Measurements from ENCODE around the gene FXYD2. TPM values are rescaled to one million over a fixed set of nuclear protein-coding genes. Genes with fewer than 3 reads are reported as not detected.

FXYD2 gene
- total and polyA plus RNA-seq, 2 of the 8 experiments (the other 6 are each of a cell fraction or from before 2014, with no cell fraction given) = 0.89 to 1.1 TPM

- Histone ChIP-seq H3K27me3 (replicated peaks in 1 of 4; ENCODE audit: control insufficient read depth in 3 of 4, extremely low read depth in 1 of 4, insufficient read depth in 3 of 4, low read length in 3 of 4) (peaks cover 26 to 54% (median 50%) of the 10 kb centered on the region in 4 experiments), H3K36me3 (ENCODE audit: control insufficient read depth in 2 of 4, insufficient read depth in 4 of 4, low read length in 3 of 4) (no peaks in the 10 kb centered on the region), H4K5ac (ENCODE audit: insufficient read length, low read depth, low read length) (no peak overlapping the region), H3K23me2 (ENCODE audit: low read depth, low read length) (peaks cover 16% of the 10 kb centered on the region), H3K18ac (ENCODE audit: extremely low read depth, low read length) (no peak overlapping the region), H2BK20ac (ENCODE audit: low read length) (no peak overlapping the region), H3K4me1 (replicated peaks in 1 of 4; ENCODE audit: control insufficient read depth in 3 of 4, insufficient read depth in 4 of 4, low read length in 3 of 4) (peaks cover 0 to 13% (median 6%) of the 10 kb centered on the region in 4 experiments; a peak in 5 of 7 replicates), H4K8ac (ENCODE audit: extremely low read depth, insufficient read depth, low read length) (no peak overlapping the region), H3K79me1 (ENCODE audit: low read depth, low read length) (no peaks in the 10 kb centered on the region), H4K91ac (replicated peaks; ENCODE audit: insufficient read length, low read length) (no peak overlapping the region), H3K9ac (replicated peaks in 1 of 4; ENCODE audit: extremely low read depth in 1 of 4, low read depth in 3 of 4, low read length in 3 of 4) (no peak overlapping the region), H2AK5ac (ENCODE audit: low read depth, low read length) (no peak overlapping the region), H3K56ac (replicated peaks; ENCODE audit: insufficient read length, low read depth, low read length) (no peak overlapping the region), H3K79me2 (ENCODE audit: control insufficient read depth in 1 of 2, insufficient read depth in 2 of 2, low read length in 2 of 2) (no peaks in the 10 kb centered on the region), H3K9me3 (ENCODE audit: insufficient read depth in 2 of 2, low read depth in 1 of 2, low read length in 1 of 2) (no peaks in the 10 kb centered on the region), H3K4me3 (ENCODE audit: extremely low read depth in 1 of 4, insufficient read depth in 2 of 4, low read depth in 3 of 4, low read length in 4 of 4) (no peak overlapping the region), H2BK12ac (ENCODE audit: low read depth, low read length) (no peak overlapping the region; the same call in 1 of the 2 replicates), H2BK120ac (replicated peaks; ENCODE audit: low read depth, low read length) (no peak overlapping the region), H3K14ac (ENCODE audit: insufficient read length) (no peak overlapping the region), H3K23ac (ENCODE audit: insufficient read length) (no peak overlapping the region), H3K27ac (ENCODE audit: low read depth, low read length) (no peak overlapping the region), H3K4ac (replicated peaks; ENCODE audit: insufficient read length, low read depth, low read length) (no peak overlapping the region), H4K20me1 (replicated peaks in 1 of 2; ENCODE audit: control insufficient read depth in 1 of 2, insufficient read depth in 2 of 2, low read length in 2 of 2) (peaks cover 0 to 2% of the 10 kb centered on the region in 2 experiments), H2BK5ac (ENCODE audit: low read depth, low read length) (no peak overlapping the region), H2AFZ (ENCODE audit: low read length) (no peak overlapping the region), H3K4me2 (ENCODE audit: insufficient read depth in 1 of 2, low read depth in 2 of 2, low read length in 2 of 2) (no peak overlapping the region), H2BK15ac (ENCODE audit: low read length) (0 out of 2 replicates have a peak overlapping the region, but pooled peaks have one; percentile 12)
- POLR2A ChIA-PET (ENCODE audit: partially characterized antibody) = no interaction called here
- FAIRE-seq (no peak), DNase-seq (ENCODE audit: low read depth in 1 of 2, low spot score in 2 of 2) (no peak)
- TF ChIP-seq MAX (IDR thresholded peaks at IDR 0.05) = no peak
- TF ChIP-seq NRF1 (IDR thresholded peaks at IDR 0.05; ENCODE audit: low read depth, low read length) = no peak
- no peak for TF ChIP-seq TAF7 (optimal IDR thresholded peaks at IDR 0.05; ENCODE audit: borderline replicate concordance, low read depth, low read length)
- TF ChIP-seq BACH1 (IDR thresholded peaks at IDR 0.05; ENCODE audit: low read length) = no peak
- TF ChIP-seq, protein P1, sequence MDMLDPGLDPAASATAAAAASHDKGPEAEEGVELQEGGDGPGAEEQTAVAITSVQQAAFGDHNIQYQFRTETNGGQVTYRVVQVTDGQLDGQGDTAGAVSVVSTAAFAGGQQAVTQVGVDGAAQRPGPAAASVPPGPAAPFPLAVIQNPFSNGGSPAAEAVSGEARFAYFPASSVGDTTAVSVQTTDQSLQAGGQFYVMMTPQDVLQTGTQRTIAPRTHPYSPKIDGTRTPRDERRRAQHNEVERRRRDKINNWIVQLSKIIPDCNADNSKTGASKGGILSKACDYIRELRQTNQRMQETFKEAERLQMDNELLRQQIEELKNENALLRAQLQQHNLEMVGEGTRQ (IDR thresholded peaks at IDR 0.05; ENCODE audit: low read length) = no peak
- no peak for TF ChIP-seq EGR1 (IDR thresholded peaks at IDR 0.05; ENCODE audit: borderline replicate concordance, low read depth, low read length)
- no peak for TF ChIP-seq CBX5 (IDR thresholded peaks at IDR 0.05; ENCODE audit: low read depth, low read length)
- no peak for TF ChIP-seq CHD2 (IDR thresholded peaks at IDR 0.05; ENCODE audit: low read length)
- no peak for TF ChIP-seq RXRA (IDR thresholded peaks at IDR 0.05; ENCODE audit: insufficient read depth, low read depth, low read length)
- no peak for TF ChIP-seq HDAC6 (IDR thresholded peaks at IDR 0.05; ENCODE audit: low read depth, low read length)
- no peak for TF ChIP-seq BRCA1 (IDR thresholded peaks at IDR 0.05; ENCODE audit: low read depth, low read length)
- TF ChIP-seq TAF1 (IDR thresholded peaks at IDR 0.05; ENCODE audit: low read depth, low read length) = no peak
- CTCF ChIA-PET (ENCODE audit: partially characterized antibody) = interaction anchor here (0.5 to 5.1 kb wide), 12 partner anchors 14 to 436 kb away, joined by 3 to 30 read pairs (median 4); no protein-coding TSS in a partner anchor
- 84% methylated on average over 6 of the region's 6 CpGs; no CpG with 5 or more reads in 1 of the 2 experiments for WGBS, 2 experiments (ENCODE audit: extremely low coverage in 1 of 2, insufficient coverage in 1 of 2, insufficient read length in 1 of 2, insufficient replicate concordance in 2 of 2, low coverage in 1 of 2, low lambda C conversion rate in 2 of 2, missing lambda C conversion rate in 1 of 2)
Observed at GRCh38 chr11:117792992-117793391, 31.6 kb downstream of the FXYD2 start.
